NCI-H1417 (cell line): ENCODE measurements around the gene OR56A4.
A peak's percentile ranks its signal among the peaks of the same experiment; 100 is the strongest.

Source experiments
- DNase-seq, 3 experiments: peaks; one replicate each; lab custom pipeline; 2025; lab: John Stamatoyannopoulos, UW

The OR56A4 gene

GRCh38 chr11:6006846-6007245 lies at the start of gene OR56A4:
OR56A4 (minus strand) TSS chr11:6006946; CDS start chr11:6002992, 3,954 bp downstream.
- no peak for DNase-seq

- no peak for DNase-seq
Observed at GRCh38 chr11:6055569-6055968, 48.8 kb upstream of the OR56A4 start.

GRCh38 chr11:6052374-6052773 lies 45.6 kb upstream of the OR56A4 start:
- DNase-seq: no peak

GRCh38 chr11:6040874-6041273 lies 34.1 kb upstream of the OR56A4 start:
- no peak for DNase-seq

- no peak for DNase-seq
Observed at GRCh38 chr11:6030708-6031405, 24.1 kb upstream of the OR56A4 start, which contains the start of gene OR56A1. OR56A1 (minus strand) TSS chr11:6030758; CDS start chr11:6027692, 3,066 bp downstream.

GRCh38 chr11:6027501-6027900 lies 20.8 kb upstream of the OR56A4 start:
- no peak for DNase-seq

GRCh38 chr11:6025056-6025455 lies 18.3 kb upstream of the OR56A4 start:
- no peak for DNase-seq

- DNase-seq: peak; percentile 2 to 66 (median 18)
Observed at GRCh38 chr11:6022956-6023355, 16.2 kb upstream of the OR56A4 start.

- no peak for DNase-seq
Observed at GRCh38 chr11:6013042-6013441, 6.3 kb upstream of the OR56A4 start.

GRCh38 chr11:6012035-6012668 lies 5.4 kb upstream of the OR56A4 start:
- no peak for DNase-seq

- DNase-seq: no peak
Observed at GRCh38 chr11:6006395-6006794, 351 bp downstream of the OR56A4 start.

GRCh38 chr11:6002202-6002699 lies 4.5 kb downstream of the OR56A4 start:
- no peak for DNase-seq

GRCh38 chr11:5994791-5995190 lies 12.0 kb downstream of the OR56A4 start:
- DNase-seq: no peak

GRCh38 chr11:5992604-5993251 lies 14.0 kb downstream of the OR56A4 start:
- peak in 2 of 3 experiments; percentile 1 to 38 for DNase-seq

- no peak for DNase-seq
Observed at GRCh38 chr11:5992150-5992549, 14.6 kb downstream of the OR56A4 start.

GRCh38 chr11:5989203-5989602 lies 17.5 kb downstream of the OR56A4 start:
- DNase-seq: no peak

- no peak for DNase-seq
Observed at GRCh38 chr11:5986885-5987284, 19.9 kb downstream of the OR56A4 start, which contains the start of gene OR52L1. OR52L1 (minus strand) TSS chr11:5986985; CDS start chr11:5986930, 55 bp downstream.

- DNase-seq: no peak
Observed at GRCh38 chr11:5983443-5983842, 23.3 kb downstream of the OR56A4 start.

GRCh38 chr11:5973530-5973929 lies 33.2 kb downstream of the OR56A4 start:
- no peak for DNase-seq

- no peak for DNase-seq
Observed at GRCh38 chr11:5968394-5968793, 38.4 kb downstream of the OR56A4 start, which contains the start of gene OR56A5. OR56A5 (minus strand) TSS chr11:5968494; CDS start chr11:5968494, 0 bp downstream.

GRCh38 chr11:5967708-5968107 lies 39.0 kb downstream of the OR56A4 start:
- no peak for DNase-seq

GRCh38 chr11:5966958-5967357 lies 39.8 kb downstream of the OR56A4 start:
- DNase-seq: no peak
